GM12878 (cell line): ENCODE results near the gene FBXO39. TPM values are rescaled to one million over a fixed set of nuclear protein-coding genes. Genes with fewer than 3 reads are reported as not detected.

Experiments used
- ATAC-seq: fragments of 200-7000 bp; cut with Tn5 transposase; 3 replicates; pipeline ENCODE4 v1.9.1; 2020; ENCODE audit warnings: mild to moderate bottlenecking, moderate library complexity
- BruUV-seq: library from RNA; stranded (reverse); fragments of 400-500 nt; replicated peaks from 2 replicates; lab custom pipeline; 2021; lab: Mats Ljungman, UMichigan
- CTCF ChIA-PET: fragments of 300-600 bp; sonication (Branson Sonifier 250); formaldehyde crosslinking; extraction: SDS; loops from one replicate; lab custom pipeline; 2021; ENCODE audit warnings: inconsistent platforms; lab: Yijun Ruan, JAX
- POLR2A ChIA-PET: fragments of 350-600 bp; formaldehyde crosslinking; extraction: SDS; loops from one replicate; lab custom pipeline; 2021; ENCODE audit warnings: inconsistent platforms; lab: Charles Lee
- RAD21 ChIA-PET: fragments of 300-600 bp; sonication (Branson Sonifier 250); formaldehyde crosslinking; loops from one replicate; lab custom pipeline; 2023; ENCODE audit warnings: antibody characterized with exemption; ENCODE audit not compliant: unreplicated experiment; lab: Charles Lee
- SMC1A ChIA-PET: fragments of 300-600 bp; sonication (Branson Sonifier 250); formaldehyde crosslinking; loops from one replicate; lab custom pipeline; 2023; ENCODE audit not compliant: unreplicated experiment, uncharacterized antibody; lab: Charles Lee
- DNase-seq: peaks from one replicate; pipeline ENCODE4 v3.0.0-alpha.2; 2011; ENCODE audit warnings: low read depth, low spot score
- FAIRE-seq: peaks from 3 replicates; lab custom pipeline; 2011; peaks lifted over from hg19 to GRCh38; lab: Jason Lieb, UNC
- H2AFZ ChIP-seq: 2 replicates; pipeline ENCODE4 v1.6.0; 2011; ENCODE audit warnings: low read depth, low read length, control low read depth; ENCODE audit not compliant: control insufficient read depth
- H3K27ac ChIP-seq: 2 replicates; pipeline ENCODE4 v1.5.1; 2011; ENCODE audit warnings: control low read depth; ENCODE audit not compliant: control insufficient read depth, insufficient read depth
- H3K27me3 ChIP-seq, 2 experiments: replicated peaks in 1 of 2; 2 replicates each; pipeline versions ENCODE4 v1.6.0 to v1.6.1; 2011; ENCODE audit warnings: low read length in 1 of 2; ENCODE audit not compliant: control insufficient read depth in 2 of 2, insufficient read depth in 2 of 2
- H3K36me3 ChIP-seq, 2 experiments: 2 replicates each; pipeline ENCODE4 v1.5.1; 2011; ENCODE audit warnings: low read length in 1 of 2; ENCODE audit not compliant: control insufficient read depth in 2 of 2, insufficient read depth in 2 of 2
- H3K4me1 ChIP-seq: 2 replicates; pipeline ENCODE4 v1.6.1; 2011; ENCODE audit warnings: mild to moderate bottlenecking, low read length, moderate library complexity, mixed read lengths; ENCODE audit not compliant: control insufficient read depth, insufficient read depth
- H3K4me2 ChIP-seq: 2 replicates; pipeline ENCODE4 v1.6.0; 2011; ENCODE audit warnings: control low read depth; ENCODE audit not compliant: control insufficient read depth, insufficient read depth
- H3K4me3 ChIP-seq: fragments of 200-600 bp; sonication (generic); 2 replicates; pipeline ENCODE4 v1.5.1; 2016
- H3K79me2 ChIP-seq: 2 replicates; pipeline ENCODE4 v1.6.0; 2011; ENCODE audit warnings: low read length; ENCODE audit not compliant: control insufficient read depth, insufficient read depth
- H3K9ac ChIP-seq: 2 replicates; pipeline ENCODE4 v1.8.0; 2011; ENCODE audit warnings: low read length, control low read depth, mixed read lengths; ENCODE audit not compliant: control insufficient read depth, insufficient read depth
- H3K9me3 ChIP-seq: replicated peaks from 3 replicates; pipeline ENCODE4 v1.5.1; 2011; ENCODE audit warnings: mild to moderate bottlenecking, low read length; ENCODE audit not compliant: control insufficient read depth, insufficient read depth
- H4K20me1 ChIP-seq: 2 replicates; pipeline ENCODE4 v1.6.0; 2011; ENCODE audit not compliant: control insufficient read depth, insufficient read depth
- ASH2L ChIP-seq: fragments of 300-600, 200-600 bp; sonication (generic); IDR thresholded peaks from 2 replicates; pipeline ENCODE4 v1.6.1; 2017; ENCODE audit warnings: low read depth, mild to moderate bottlenecking, borderline replicate concordance
- BMI1 ChIP-seq: fragments of 450-650 bp; IDR thresholded peaks from 2 replicates; pipeline ENCODE4 v1.6.1; 2016; ENCODE audit warnings: mild to moderate bottlenecking, moderate library complexity, borderline replicate concordance
- CREB1 ChIP-seq: IDR thresholded peaks from 2 replicates; pipeline ENCODE4 v1.6.1; 2012; ENCODE audit warnings: low read depth, mild to moderate bottlenecking, inconsistent platforms
- CREM ChIP-seq: IDR thresholded peaks from 2 replicates; pipeline ENCODE4 v1.6.1; 2014; ENCODE audit warnings: antibody characterized with exemption, low read depth
- DPF2 ChIP-seq: fragments of 450-650 bp; IDR thresholded peaks from 2 replicates; pipeline ENCODE4 v1.6.1; 2017; ENCODE audit warnings: mild to moderate bottlenecking
- E4F1 ChIP-seq: fragments of 450-650 bp; IDR thresholded peaks from 2 replicates; pipeline ENCODE4 v1.6.1; 2018; ENCODE audit warnings: borderline replicate concordance, mild to moderate bottlenecking; ENCODE audit not compliant: partially characterized antibody
- FOS ChIP-seq: IDR thresholded peaks from 3 replicates; pipeline ENCODE4 v1.6.1; 2011; ENCODE audit warnings: borderline replicate concordance; ENCODE audit not compliant: insufficient read length; ENCODE audit errors: extremely low read depth
- MXI1 ChIP-seq: fragments of 150-350 bp; IDR thresholded peaks from 2 replicates; pipeline ENCODE4 v1.6.1; 2011; ENCODE audit warnings: low read depth, mild to moderate bottlenecking, inconsistent platforms, low read length, improper control_type of control experiment
- POU2F2 ChIP-seq: IDR thresholded peaks from 3 replicates; pipeline ENCODE4 v1.6.1; 2011; ENCODE audit warnings: low read depth, mild to moderate bottlenecking, low read length, borderline replicate concordance
- PRDM15 ChIP-seq: fragments of 450-650 bp; formaldehyde crosslinking; IDR thresholded peaks from 2 replicates; pipeline ENCODE4 v1.4.0; 2020; ENCODE audit warnings: mild to moderate bottlenecking, moderate library complexity
- RFX5 ChIP-seq: IDR thresholded peaks from 2 replicates; pipeline ENCODE4 v1.6.1; 2011; ENCODE audit warnings: low read depth, low read length, improper control_type of control experiment
- SREBF2 ChIP-seq: IDR thresholded peaks from 2 replicates; pipeline ENCODE4 v1.6.1; 2012; ENCODE audit warnings: mild to moderate bottlenecking, low read length
- WRNIP1 ChIP-seq: IDR thresholded peaks from 2 replicates; pipeline ENCODE4 v1.6.1; 2011; ENCODE audit warnings: low read depth, low read length, improper control_type of control experiment, borderline replicate concordance
- ZNF274 ChIP-seq: IDR thresholded peaks from one replicate; pipeline ENCODE4 v1.8.0; 2011; ENCODE audit not compliant: insufficient read length, insufficient read depth
- WGBS: methylation state at CpG from one replicate; pipeline ENCODE4 v1.1.6; 2016; ENCODE audit warnings: low lambda C conversion rate; ENCODE audit not compliant: insufficient replicate concordance, insufficient coverage; ENCODE audit errors: missing lambda C conversion rate; 5-methylcytosine and 5-hydroxymethylcytosine counted together
- in situ Hi-C: fragments of 300-500 bp; cut with MboI; formaldehyde crosslinking; loops from 9 replicates; pipeline ENCODE4 v1.14.3; 2018; ENCODE audit warnings: mixed read lengths
- intact Hi-C: fragments of 100-400 bp; cut with micrococcal nuclease; formaldehyde crosslinking; loops from one replicate; pipeline ENCODE4 v1.14.2; 2022; ENCODE audit not compliant: unreplicated experiment
- polyA plus RNA-seq, 11 experiments: library from polyadenylated mRNA; depleted of rRNA in 4 of 11; unstranded in 6 of 11; stranded (reverse) in 5 of 11; fragments of >200 nt; fragmentation: Nextera tagmentation in 4 of 11; fragmentation: Illumina TruSeq in 1 of 11; extraction: Ambion mirVana in 4 of 11; extraction: Trizol in 1 of 11; gene quantifications; 1 replicate in 1 of 11; 2 replicates in 10 of 11; pipeline versions ENCODE4 v1.2.1 to v1.2.3, GENCODE V29; 2011 to 2016; ENCODE audit warnings: inconsistent platforms in 2 of 11, missing spikeins in 2 of 11, low read depth in 1 of 11
- total RNA-seq, 4 experiments: library from RNA; depleted of rRNA in 3 of 4; stranded (reverse); fragments of >200 nt in 3 of 4; fragmentation: Illumina TruSeq in 1 of 4; extraction: Trizol in 1 of 4; gene quantifications; 2 replicates each; pipeline versions ENCODE4 v1.2.1 to v1.2.3, GENCODE V29; 2013 to 2021
- TF ChIP-seq, protein P1 (sequence below): IDR thresholded peaks from 2 replicates; pipeline ENCODE4 v1.6.1; 2012; ENCODE audit warnings: low read depth, low read length, improper control_type of control experiment
- TF ChIP-seq, protein P2 (sequence below): fragments of 450-650 bp; IDR thresholded peaks from 2 replicates; pipeline ENCODE4 v1.6.1; 2017; ENCODE audit warnings: borderline replicate concordance

Gene FBXO39
- total and polyA plus RNA-seq, 10 of the 15 experiments (the other 5 are each of a cell fraction or from before 2014, with no cell fraction given), result 0.05 to 0.62 (median 0.16) TPM; not detected in 6

- no peaks in the 10 kb centered on the region for H3K9me3 ChIP-seq
- no peak within 1 kb of the TSS for H3K4me3 ChIP-seq
- H3K27me3 ChIP-seq, result peaks cover 7 to 12% of the 10 kb centered on the region in 2 experiments
- ATAC-seq, result peak; percentile 83
- no peak for DNase-seq
- H3K27ac ChIP-seq, result no peak within 1 kb of the TSS
- CTCF ChIA-PET, result interaction anchor here (3.7 kb wide), 1 partner anchor 11 kb away, joined by 23 read pairs; no protein-coding TSS in a partner anchor
- POLR2A ChIA-PET, result no interaction called here
- no peaks in the 10 kb centered on the region for H4K20me1 ChIP-seq
- SMC1A ChIA-PET, result interaction anchor here (1.8 to 2.6 kb wide), 2 partner anchors 12 to 165 kb away, joined by 3 to 9 read pairs; no protein-coding TSS in a partner anchor
- FAIRE-seq, result no peak
- intact Hi-C loops (no loop called here), in situ Hi-C loops (no loop called here)
- H2AFZ ChIP-seq, result no peak within 1 kb of the TSS
- no peak within 1 kb of the TSS for H3K9ac ChIP-seq
- no peaks in the 10 kb centered on the region for H3K79me2 ChIP-seq
- no TSS peak for BruUV-seq
- H3K36me3 ChIP-seq, result no peaks in the 10 kb centered on the region
- no peaks in the 10 kb centered on the region for H3K4me1 ChIP-seq
- H3K4me2 ChIP-seq, result peak within 1 kb of the TSS; percentile 50
- 9% methylated on average over 35 of the region's 35 CpGs for WGBS
- RAD21 ChIA-PET, result no interaction called here
- no peak for TF ChIP-seq POU2F2
- no peak for TF ChIP-seq WRNIP1
- TF ChIP-seq, protein P1, sequence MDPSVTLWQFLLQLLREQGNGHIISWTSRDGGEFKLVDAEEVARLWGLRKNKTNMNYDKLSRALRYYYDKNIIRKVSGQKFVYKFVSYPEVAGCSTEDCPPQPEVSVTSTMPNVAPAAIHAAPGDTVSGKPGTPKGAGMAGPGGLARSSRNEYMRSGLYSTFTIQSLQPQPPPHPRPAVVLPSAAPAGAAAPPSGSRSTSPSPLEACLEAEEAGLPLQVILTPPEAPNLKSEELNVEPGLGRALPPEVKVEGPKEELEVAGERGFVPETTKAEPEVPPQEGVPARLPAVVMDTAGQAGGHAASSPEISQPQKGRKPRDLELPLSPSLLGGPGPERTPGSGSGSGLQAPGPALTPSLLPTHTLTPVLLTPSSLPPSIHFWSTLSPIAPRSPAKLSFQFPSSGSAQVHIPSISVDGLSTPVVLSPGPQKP, result no peak
- TF ChIP-seq CREM, result peak; percentile 82
- peak; percentile 23; the same call in 1 of the 2 replicates for TF ChIP-seq MXI1
- TF ChIP-seq E4F1, result no peak
- no peak for TF ChIP-seq SREBF2
- TF ChIP-seq DPF2, result no peak
- TF ChIP-seq BMI1, result peak; percentile 87
- TF ChIP-seq PRDM15 (CRISPR knock-in tag), result no peak
- no peak for TF ChIP-seq ZNF274
- TF ChIP-seq FOS, result no peak
- TF ChIP-seq, protein P2, sequence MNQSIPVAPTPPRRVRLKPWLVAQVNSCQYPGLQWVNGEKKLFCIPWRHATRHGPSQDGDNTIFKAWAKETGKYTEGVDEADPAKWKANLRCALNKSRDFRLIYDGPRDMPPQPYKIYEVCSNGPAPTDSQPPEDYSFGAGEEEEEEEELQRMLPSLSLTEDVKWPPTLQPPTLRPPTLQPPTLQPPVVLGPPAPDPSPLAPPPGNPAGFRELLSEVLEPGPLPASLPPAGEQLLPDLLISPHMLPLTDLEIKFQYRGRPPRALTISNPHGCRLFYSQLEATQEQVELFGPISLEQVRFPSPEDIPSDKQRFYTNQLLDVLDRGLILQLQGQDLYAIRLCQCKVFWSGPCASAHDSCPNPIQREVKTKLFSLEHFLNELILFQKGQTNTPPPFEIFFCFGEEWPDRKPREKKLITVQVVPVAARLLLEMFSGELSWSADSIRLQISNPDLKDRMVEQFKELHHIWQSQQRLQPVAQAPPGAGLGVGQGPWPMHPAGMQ, result no peak
- no peak for TF ChIP-seq ASH2L
- TF ChIP-seq RFX5, result peak; percentile 97
- peak; percentile 81 for TF ChIP-seq CREB1
Measured at GRCh38 chr17:6831661-6832263, 55.7 kb downstream of the FBXO39 start, which contains the start of gene TEKT1. TEKT1 (minus strand) TSS chr17:6831729; CDS start chr17:6830376, 1,353 bp downstream.
